Sigmoid colon (tissue), 7 donors: Measurements from ENCODE around the gene KCNK3. TPM values are rescaled to one million over a fixed set of nuclear protein-coding genes. Genes with fewer than 3 reads are reported as not detected.

ENCODE experiments used
- DNase-seq: peaks from one replicate; pipeline ENCODE4 v3.0.0-alpha.2; 2019
- H3K27ac ChIP-seq, 4 donors: fragments of 200-600 bp; sonication (generic); one replicate each; pipeline ENCODE4 v1.5.1; 2016 to 2019; ENCODE audit warnings: mild to moderate bottlenecking in 1 of 4
- H3K27me3 ChIP-seq, 3 donors: fragments of 200-600 bp; sonication (generic); one replicate each; pipeline ENCODE4 v1.5.1; 2019; ENCODE audit warnings: mild to moderate bottlenecking in 1 of 3
- H3K36me3 ChIP-seq, 4 donors: fragments of 200-600 bp; sonication (generic); one replicate each; pipeline ENCODE4 v1.5.1; 2016 to 2019
- H3K4me1 ChIP-seq, 4 donors: fragments of 200-600 bp; sonication (generic); one replicate each; pipeline ENCODE4 v1.5.1; 2017 to 2019
- H3K4me3 ChIP-seq, 4 donors: fragments of 200-600 bp; sonication (generic); one replicate each; pipeline ENCODE4 v1.5.1; 2017 to 2019; ENCODE audit warnings: mild to moderate bottlenecking in 2 of 4, moderate library complexity in 1 of 4
- H3K9me3 ChIP-seq, 4 donors: fragments of 200-600 bp in 3 of 4; sonication (generic) in 3 of 4; one replicate each; pipeline versions ENCODE4 v1.5.1 to v1.6.1; 2013 to 2019
- EP300 ChIP-seq, 4 donors: sonication (generic); formaldehyde crosslinking; IDR thresholded peaks; one replicate each; pipeline ENCODE4 v1.6.1; 2017; ENCODE audit warnings: antibody characterized with exemption in 4 of 4
- POLR2A ChIP-seq, 2 donors: fragments of 450-650 bp; IDR thresholded peaks; one replicate each; pipeline ENCODE4 v1.6.1; 2016; ENCODE audit warnings: antibody characterized with exemption in 2 of 2, mild to moderate bottlenecking in 2 of 2, moderate library complexity in 2 of 2
- POLR2AphosphoS5 ChIP-seq, 4 donors: sonication (generic); formaldehyde crosslinking; IDR thresholded peaks; one replicate each; pipeline ENCODE4 v1.6.1; 2017; ENCODE audit warnings: antibody characterized with exemption in 4 of 4
- WGBS, 2 donors: extraction: QIAGEN DNeasy Blood & Tissue Kit; methylation state at CpG; one replicate each; pipeline ENCODE4 v1.1.7; 2013; 5-methylcytosine and 5-hydroxymethylcytosine counted together
- intact Hi-C: fragments of 100-400 bp; cut with DNase I; formaldehyde crosslinking; loops from one replicate; pipeline ENCODE4 v1.15.1; 2023
- polyA plus RNA-seq, 3 donors: library from polyadenylated mRNA; stranded (reverse); fragments of 200-250 nt; gene quantifications; one replicate each; pipeline ENCODE4 v1.2.3, GENCODE V29; 2013
- total RNA-seq, 4 donors: library from RNA; depleted of rRNA; stranded (reverse); fragments of >200 nt; gene quantifications; one replicate each; pipeline ENCODE4 v1.1.0, GENCODE V29; 2016
- TF ChIP-seq, protein P1 (sequence below), 4 experiments: fragments of 450-650 bp in 3 of 4; fragments of 200-600 bp in 1 of 4; IDR thresholded peaks; one replicate each; pipeline ENCODE4 v1.5.1; 2016 to 2019; ENCODE audit warnings: antibody characterized with exemption in 4 of 4, mild to moderate bottlenecking in 3 of 4, moderate library complexity in 2 of 4
- donor health status: healthy with polysubstance abuse.
- donor health status: Bipolar disorder and iron deficiency.
- donor health status: healthy.

The KCNK3 gene
- total and polyA plus RNA-seq, 7 donors = under 0.01 to 12.2 (median 2.9) TPM

DNA sequence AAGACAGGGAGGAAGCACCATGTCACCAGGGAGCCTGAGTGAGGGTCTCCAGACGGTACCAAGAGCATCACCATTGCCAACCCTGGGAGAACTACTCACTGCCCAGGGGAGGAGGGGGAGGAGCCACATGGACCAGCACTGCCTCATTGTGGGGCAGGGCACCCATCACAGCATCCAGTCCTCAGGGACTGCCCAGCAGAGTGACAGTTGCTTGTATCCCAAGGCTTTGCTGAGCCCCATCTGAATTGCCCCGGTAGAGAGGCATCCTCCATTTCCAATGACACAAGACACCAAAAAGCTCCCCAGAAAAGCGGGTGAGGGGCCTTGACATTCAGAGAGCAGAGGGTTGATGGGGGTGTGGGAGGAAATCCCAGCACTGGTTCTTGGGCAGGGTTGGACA lies 44.5 kb upstream of the KCNK3 start:
- Histone ChIP-seq H3K4me3 (no peak overlapping the region), H3K36me3 (no peaks in the 10 kb centered on the region), H3K9me3 (no peaks in the 10 kb centered on the region), H3K4me1 (peaks cover 0 to 8% (median 3%) of the 10 kb centered on the region in 4 donors), H3K27me3 (peaks cover 0 to 3% (median 0%) of the 10 kb centered on the region in 3 donors), H3K27ac (no peak overlapping the region)
- no peak for DNase-seq
- TF ChIP-seq POLR2AphosphoS5 (IDR thresholded peaks at IDR 0.05) = no peak
- WGBS, 2 donors = 84 to 88% methylated on average over 3 of the region's 3 CpGs
- intact Hi-C loops = no loop called here

DNA sequence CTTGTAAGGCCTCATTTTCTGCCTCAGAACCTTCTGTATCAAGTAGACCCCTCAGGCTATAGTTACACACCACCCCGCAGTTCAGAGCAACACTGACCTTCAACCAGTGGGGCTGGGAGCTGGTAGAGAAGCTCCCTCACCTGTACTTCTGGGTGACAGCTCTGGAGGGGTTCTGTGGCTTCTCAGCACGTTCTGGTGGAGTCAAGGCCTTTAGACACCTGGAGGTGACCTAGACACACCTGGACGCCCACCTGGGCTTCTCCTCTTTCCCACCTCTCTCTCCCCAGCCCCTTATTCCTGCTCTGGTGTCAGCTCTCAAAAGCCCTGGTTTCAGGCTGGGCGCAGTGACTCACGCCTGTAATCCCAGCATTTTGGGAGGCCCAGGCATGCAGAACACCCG lies 44.0 kb upstream of the KCNK3 start:
- Histone ChIP-seq H3K27ac (no peak overlapping the region), H3K36me3 (no peaks in the 10 kb centered on the region), H3K27me3 (peaks cover 0 to 3% (median 0%) of the 10 kb centered on the region in 3 donors), H3K9me3 (no peaks in the 10 kb centered on the region), H3K4me3 (no peak overlapping the region), H3K4me1 (peaks cover 0 to 8% (median 3%) of the 10 kb centered on the region in 4 donors)
- intact Hi-C loops = no loop called here
- DNase-seq = no peak
- TF ChIP-seq POLR2AphosphoS5 (IDR thresholded peaks at IDR 0.05) = no peak
- no peak for TF ChIP-seq EP300 (IDR thresholded peaks at IDR 0.05)
- no peak for TF ChIP-seq POLR2A (IDR thresholded peaks at IDR 0.05)
- TF ChIP-seq, protein P1, sequence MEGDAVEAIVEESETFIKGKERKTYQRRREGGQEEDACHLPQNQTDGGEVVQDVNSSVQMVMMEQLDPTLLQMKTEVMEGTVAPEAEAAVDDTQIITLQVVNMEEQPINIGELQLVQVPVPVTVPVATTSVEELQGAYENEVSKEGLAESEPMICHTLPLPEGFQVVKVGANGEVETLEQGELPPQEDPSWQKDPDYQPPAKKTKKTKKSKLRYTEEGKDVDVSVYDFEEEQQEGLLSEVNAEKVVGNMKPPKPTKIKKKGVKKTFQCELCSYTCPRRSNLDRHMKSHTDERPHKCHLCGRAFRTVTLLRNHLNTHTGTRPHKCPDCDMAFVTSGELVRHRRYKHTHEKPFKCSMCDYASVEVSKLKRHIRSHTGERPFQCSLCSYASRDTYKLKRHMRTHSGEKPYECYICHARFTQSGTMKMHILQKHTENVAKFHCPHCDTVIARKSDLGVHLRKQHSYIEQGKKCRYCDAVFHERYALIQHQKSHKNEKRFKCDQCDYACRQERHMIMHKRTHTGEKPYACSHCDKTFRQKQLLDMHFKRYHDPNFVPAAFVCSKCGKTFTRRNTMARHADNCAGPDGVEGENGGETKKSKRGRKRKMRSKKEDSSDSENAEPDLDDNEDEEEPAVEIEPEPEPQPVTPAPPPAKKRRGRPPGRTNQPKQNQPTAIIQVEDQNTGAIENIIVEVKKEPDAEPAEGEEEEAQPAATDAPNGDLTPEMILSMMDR (IDR thresholded peaks at IDR 0.05) = no peak
- 66 to 81% methylated on average over 6 of the region's 6 CpGs for WGBS, 2 donors

- TF ChIP-seq POLR2A (IDR thresholded peaks at IDR 0.05) (no peak), POLR2AphosphoS5 (IDR thresholded peaks at IDR 0.05) (no peak), EP300 (IDR thresholded peaks at IDR 0.05) (no peak)
- TF ChIP-seq, protein P1 (IDR thresholded peaks at IDR 0.05) = no peak
- intact Hi-C loops = no loop called here
- H3K27me3 ChIP-seq = peaks cover 0 to 3% (median 0%) of the 10 kb centered on the region in 3 donors
- no peak overlapping the region for H3K27ac ChIP-seq
- no peak overlapping the region for H3K4me3 ChIP-seq
- 53 to 63% methylated on average over 7 of the region's 7 CpGs for WGBS, 2 donors
- no peak for DNase-seq
- H3K36me3 ChIP-seq = no peaks in the 10 kb centered on the region
- no peaks in the 10 kb centered on the region for H3K9me3 ChIP-seq
- H3K4me1 ChIP-seq = peaks cover 0 to 8% (median 3%) of the 10 kb centered on the region in 4 donors
Observed at GRCh38 chr2:26649322-26649721, 43.2 kb upstream of the KCNK3 start.

- Histone ChIP-seq H3K4me1 (peaks cover 0 to 8% (median 3%) of the 10 kb centered on the region in 4 donors), H3K27ac (peak overlapping the region in 1 of 4 donors; percentile 51), H3K4me3 (no peak overlapping the region), H3K27me3 (peaks cover 0 to 3% (median 0%) of the 10 kb centered on the region in 3 donors), H3K9me3 (no peaks in the 10 kb centered on the region), H3K36me3 (no peaks in the 10 kb centered on the region)
- TF ChIP-seq POLR2AphosphoS5 (IDR thresholded peaks at IDR 0.05) (no peak), EP300 (IDR thresholded peaks at IDR 0.05) (no peak), POLR2A (IDR thresholded peaks at IDR 0.05) (no peak)
- TF ChIP-seq, protein P1 (IDR thresholded peaks at IDR 0.05) = no peak
- DNase-seq = no peak
- intact Hi-C loops = no loop called here
- 77 to 82% methylated on average over 12 of the region's 12 CpGs for WGBS, 2 donors
Observed at GRCh38 chr2:26649992-26650712, 42.4 kb upstream of the KCNK3 start.

- peaks cover 0 to 8% (median 3%) of the 10 kb centered on the region in 4 donors for H3K4me1 ChIP-seq
- 76 to 81% methylated on average over 12 of the region's 12 CpGs for WGBS, 2 donors
- H3K27me3 ChIP-seq = peaks cover 0 to 3% (median 0%) of the 10 kb centered on the region in 3 donors
- peak overlapping the region; percentile 9 to 68 (median 54) for H3K27ac ChIP-seq
- H3K36me3 ChIP-seq = no peaks in the 10 kb centered on the region
- DNase-seq = no peak
- intact Hi-C loops = no loop called here
- TF ChIP-seq POLR2A (IDR thresholded peaks at IDR 0.05) = no peak
- no peak for TF ChIP-seq EP300 (IDR thresholded peaks at IDR 0.05)
- TF ChIP-seq POLR2AphosphoS5 (IDR thresholded peaks at IDR 0.05) = no peak
- TF ChIP-seq, protein P1 (IDR thresholded peaks at IDR 0.05) = no peak
- H3K4me3 ChIP-seq = no peak overlapping the region
- H3K9me3 ChIP-seq = no peaks in the 10 kb centered on the region
Observed at GRCh38 chr2:26650713-26651469, 41.6 kb upstream of the KCNK3 start.
